LNCAP (cell line): Measurements from ENCODE around the gene UQCR10.

Experiments used
- TF ChIP-seq, protein P1 (sequence below): fragments of 450-650 bp; IDR thresholded peaks from 2 replicates; pipeline ENCODE4 v1.5.1; 2017; ENCODE audit warnings: mild to moderate bottlenecking

The UQCR10 gene

DNA sequence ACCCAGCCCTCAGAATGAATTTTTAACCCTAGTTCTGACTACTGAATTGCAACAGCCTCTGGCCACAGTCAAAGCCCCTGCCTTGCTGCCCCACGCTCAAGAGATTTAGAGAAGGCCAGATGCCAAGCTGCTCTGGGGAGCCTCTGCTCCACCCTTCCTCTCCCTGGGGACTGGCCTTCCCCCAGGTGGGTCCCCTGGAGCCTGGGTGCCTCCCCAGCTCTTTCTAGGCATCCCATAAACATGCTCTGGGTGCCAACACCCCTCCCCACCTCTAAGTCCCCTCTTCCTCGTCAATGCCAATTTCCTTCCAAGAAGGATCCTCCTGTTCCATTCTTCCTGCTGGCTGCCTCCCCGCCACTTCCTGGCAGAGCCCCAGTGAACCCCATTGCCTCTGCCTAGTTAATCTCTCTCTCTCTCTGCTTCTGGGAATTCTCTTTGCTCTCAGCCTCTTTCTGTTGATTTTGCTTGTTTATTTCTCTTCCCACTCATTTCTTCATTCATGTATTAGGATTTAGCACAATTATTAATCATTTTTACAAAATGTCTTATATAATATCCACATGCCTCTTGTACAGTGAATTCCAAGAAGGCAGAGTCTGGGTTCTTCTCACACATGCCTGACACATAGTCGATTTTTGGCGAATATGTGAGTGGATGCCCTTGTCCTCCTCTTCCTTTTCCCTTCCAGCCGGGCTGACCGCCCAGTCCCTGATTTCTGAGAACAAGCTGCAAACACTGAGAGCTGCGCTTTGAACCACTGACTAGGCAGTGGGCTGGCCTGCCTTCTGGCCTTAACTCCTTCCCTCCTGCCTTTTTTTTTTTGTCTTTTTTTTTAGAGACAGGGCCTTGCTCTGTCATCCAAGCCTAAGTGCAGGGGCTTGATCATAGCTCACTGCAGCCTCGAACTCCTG, 17.5 kb downstream of the UQCR10 start:
- TF ChIP-seq, protein P1, sequence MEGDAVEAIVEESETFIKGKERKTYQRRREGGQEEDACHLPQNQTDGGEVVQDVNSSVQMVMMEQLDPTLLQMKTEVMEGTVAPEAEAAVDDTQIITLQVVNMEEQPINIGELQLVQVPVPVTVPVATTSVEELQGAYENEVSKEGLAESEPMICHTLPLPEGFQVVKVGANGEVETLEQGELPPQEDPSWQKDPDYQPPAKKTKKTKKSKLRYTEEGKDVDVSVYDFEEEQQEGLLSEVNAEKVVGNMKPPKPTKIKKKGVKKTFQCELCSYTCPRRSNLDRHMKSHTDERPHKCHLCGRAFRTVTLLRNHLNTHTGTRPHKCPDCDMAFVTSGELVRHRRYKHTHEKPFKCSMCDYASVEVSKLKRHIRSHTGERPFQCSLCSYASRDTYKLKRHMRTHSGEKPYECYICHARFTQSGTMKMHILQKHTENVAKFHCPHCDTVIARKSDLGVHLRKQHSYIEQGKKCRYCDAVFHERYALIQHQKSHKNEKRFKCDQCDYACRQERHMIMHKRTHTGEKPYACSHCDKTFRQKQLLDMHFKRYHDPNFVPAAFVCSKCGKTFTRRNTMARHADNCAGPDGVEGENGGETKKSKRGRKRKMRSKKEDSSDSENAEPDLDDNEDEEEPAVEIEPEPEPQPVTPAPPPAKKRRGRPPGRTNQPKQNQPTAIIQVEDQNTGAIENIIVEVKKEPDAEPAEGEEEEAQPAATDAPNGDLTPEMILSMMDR, result no peak

DNA sequence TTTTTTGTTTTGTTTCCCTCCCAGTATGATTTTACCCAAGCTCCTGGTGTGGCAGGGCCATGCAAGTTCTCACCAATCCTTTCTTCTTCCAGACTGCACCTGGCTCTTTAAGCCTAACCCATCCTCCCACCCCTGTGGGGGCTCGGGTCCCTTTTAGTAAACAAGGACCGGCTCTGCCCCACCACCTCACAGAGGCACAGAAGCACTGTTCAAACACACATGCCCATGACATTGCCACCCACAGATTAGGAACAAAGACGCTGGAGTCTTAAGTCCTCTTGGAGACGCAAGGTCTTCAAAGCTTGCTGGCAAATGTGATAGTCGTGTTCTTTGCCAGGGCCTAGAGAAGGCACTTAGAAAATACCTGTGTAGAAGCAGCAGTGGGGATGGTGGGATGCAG, 18.9 kb downstream of the UQCR10 start:
- TF ChIP-seq, protein P1, result no peak

DNA sequence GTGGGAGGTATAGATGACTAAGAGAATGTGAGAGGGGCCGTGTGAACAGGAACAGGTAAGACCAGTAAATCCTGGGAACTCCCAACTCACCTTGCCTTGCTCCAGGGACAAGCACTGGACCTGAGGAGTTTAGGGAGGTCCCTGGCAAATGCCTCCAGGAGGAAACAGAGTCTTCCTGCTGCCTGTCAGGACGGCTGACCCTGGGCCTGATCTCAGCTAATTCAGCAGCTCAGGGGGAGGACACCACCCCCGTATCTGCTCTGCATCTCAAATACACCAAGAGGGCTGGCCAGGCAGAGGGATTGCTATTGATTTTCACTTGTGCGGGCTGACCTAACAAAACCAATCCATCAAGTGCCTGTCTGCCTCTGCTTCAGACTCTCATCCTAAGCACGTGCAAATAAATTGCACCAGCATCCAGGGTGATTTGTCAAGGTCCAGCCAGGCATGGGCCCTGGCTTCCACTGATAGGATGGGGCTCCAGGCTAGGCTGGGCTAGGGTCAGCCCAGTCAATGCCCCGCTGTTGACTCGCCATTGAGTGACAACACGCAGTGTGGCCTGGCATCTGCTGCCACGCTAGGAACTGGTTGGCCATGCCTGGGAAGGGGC, 20.3 kb downstream of the UQCR10 start:
- TF ChIP-seq, protein P1, result no peak

DNA sequence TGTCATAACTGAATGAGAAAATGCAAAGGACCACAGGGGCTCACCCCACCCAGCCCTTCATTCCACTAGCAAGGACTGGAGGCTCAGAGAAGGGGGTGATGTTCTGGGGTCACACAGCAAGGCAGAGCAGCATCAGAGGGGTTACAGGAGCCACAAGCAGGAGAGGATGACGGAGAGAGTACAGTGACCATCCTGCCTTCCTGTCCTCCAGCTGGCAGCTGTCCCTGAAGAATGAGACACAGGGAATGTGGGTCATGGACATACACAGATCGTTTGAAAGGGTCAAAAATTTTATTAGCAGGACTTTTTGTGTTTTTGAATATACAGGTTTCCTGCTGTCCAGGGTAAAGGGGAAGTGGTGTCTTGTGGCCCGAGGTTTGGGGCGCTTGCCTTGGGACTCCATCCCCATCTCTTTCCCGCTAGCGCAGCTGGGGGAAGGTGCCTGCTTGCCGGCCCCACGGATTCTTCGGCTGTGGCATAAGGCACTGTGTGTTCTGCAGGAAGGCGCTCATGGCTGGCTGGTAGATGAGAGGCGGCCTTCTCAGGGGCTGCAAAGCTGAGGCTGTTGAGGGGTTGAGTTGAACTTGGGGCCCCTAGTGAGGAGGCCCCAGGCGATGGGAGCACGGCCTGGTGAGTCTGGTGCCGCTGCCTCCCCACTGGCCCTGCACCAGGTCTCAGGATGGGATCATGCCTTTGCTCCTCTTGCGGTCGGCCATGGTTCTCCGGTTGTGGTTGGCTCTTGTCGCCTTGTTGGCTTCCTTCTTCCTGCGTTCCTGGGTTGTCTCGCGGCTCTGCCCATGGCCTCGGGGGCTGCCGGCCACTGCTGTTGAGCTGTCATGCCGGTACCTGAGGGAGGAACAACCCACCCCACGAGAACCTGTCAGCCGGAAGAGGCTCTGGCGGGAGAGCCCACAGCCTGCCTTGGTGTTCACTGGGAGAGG, 21.4 kb downstream of the UQCR10 start:
- TF ChIP-seq, protein P1, result no peak

DNA sequence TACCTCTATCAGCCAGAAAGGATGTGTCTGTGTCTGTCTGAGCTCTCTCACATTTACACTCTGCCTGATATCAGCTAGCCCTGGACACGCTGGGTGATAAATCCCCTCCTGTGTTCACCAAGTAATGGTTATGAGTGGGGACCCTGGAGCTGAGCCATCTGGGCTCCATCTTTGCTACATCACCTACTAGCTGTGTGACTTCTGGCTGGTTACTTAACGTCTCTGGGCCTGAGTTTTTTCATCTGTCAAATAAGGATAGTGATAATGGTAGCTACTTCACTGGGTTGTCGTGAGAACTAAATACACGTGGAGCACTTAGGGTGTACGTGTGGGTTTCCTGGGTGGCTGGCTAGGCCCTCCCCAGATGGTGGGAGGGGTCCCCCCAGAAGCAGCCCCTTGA, 22.9 kb downstream of the UQCR10 start:
- TF ChIP-seq, protein P1, result no peak

DNA sequence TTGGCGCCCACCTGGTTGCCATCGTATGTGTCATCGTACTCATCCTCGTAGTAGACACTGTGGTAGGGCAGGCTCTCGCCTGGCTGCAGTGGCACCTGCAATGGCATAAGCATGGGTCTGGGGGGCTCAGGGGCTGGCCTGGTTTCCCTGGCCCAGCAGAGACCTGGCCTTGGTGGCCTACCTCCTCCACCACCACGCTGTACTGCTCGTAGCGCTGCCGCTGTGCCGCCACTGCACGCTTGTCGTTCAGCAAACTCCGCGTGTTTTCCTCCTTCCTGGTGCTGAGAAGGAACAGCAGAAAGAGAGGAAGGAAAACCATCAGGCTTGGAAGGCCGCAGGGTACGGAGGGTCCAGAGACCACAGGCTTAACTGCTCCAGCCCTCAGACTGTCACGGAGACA, 26.2 kb downstream of the UQCR10 start:
- TF ChIP-seq, protein P1, result no peak

DNA sequence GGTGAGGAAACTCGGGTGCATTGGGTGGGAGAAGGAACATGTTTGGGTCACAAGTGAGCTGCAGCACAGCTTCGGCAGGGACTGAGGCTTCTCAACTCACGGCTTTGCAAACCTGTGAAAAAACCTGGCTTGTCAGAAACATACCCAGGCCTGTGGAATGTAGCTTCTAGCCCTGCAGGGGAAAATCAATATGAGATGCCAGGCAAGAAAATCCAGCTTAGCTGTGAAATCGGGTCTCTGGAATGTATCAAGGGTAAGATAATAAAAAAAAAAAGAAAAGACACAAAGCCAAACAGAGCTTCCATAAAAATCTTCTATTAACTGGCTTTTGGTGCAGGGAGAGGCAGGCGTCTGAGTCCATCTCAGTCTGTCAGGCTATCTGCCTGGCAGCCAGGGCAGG, 28.5 kb downstream of the UQCR10 start:
- TF ChIP-seq, protein P1, result no peak
